GM21367 (cell line): ENCODE data around the gene ANTXR2.

Experiments used
- ATAC-seq: cut with Tn5 transposase; IDR thresholded peaks from one replicate; pipeline ENCODE4 v1.9.1; 2021; ENCODE audit not compliant: unreplicated experiment

The ANTXR2 gene

GRCh38 chr4:79877511-79877910 lies 195.5 kb downstream of the ANTXR2 start:
- ATAC-seq = no peak

GRCh38 chr4:79875344-79875899 lies 197.6 kb downstream of the ANTXR2 start:
- ATAC-seq = no peak

DNA sequence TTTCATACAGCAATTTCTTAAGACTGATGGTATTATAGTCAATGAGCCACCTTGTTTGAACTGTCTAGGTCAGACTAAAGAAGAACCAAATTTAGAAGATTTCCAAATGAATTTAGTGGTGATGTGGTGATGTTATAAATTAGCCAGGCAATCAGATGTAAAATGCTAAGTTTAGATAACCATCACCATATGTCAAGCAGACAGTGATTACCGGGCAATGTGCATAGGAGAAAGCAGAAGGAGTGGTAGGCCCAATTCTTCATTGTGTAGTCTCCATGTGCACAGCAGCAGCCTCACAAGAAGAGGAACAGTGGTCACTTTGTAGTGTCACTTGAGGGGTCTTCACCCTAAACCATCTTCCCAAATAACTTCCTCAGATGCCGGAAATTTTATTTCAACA lies 198.8 kb downstream of the ANTXR2 start:
- ATAC-seq = no peak

DNA sequence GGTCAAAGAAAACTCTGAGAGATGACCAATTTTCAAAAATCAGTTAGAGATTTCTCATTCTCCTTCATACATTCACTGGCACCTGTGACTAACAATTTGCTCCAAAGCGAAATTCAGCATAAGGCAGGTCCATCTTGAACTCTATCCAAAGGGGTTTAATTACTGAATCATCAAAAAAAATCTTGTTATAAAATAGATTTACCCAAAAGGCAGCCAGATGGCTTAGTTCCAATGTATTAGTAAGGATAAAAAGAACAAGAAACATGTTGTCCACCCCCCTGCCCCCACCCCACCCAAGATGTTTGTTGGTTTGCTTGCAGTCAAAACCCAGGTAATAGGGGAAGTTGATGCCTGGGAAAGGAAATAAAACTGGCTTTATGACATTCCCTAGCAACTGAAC lies 200.3 kb downstream of the ANTXR2 start:
- ATAC-seq = no peak

- no peak for ATAC-seq
Observed at GRCh38 chr4:79871961-79872360, 201.1 kb downstream of the ANTXR2 start.

DNA sequence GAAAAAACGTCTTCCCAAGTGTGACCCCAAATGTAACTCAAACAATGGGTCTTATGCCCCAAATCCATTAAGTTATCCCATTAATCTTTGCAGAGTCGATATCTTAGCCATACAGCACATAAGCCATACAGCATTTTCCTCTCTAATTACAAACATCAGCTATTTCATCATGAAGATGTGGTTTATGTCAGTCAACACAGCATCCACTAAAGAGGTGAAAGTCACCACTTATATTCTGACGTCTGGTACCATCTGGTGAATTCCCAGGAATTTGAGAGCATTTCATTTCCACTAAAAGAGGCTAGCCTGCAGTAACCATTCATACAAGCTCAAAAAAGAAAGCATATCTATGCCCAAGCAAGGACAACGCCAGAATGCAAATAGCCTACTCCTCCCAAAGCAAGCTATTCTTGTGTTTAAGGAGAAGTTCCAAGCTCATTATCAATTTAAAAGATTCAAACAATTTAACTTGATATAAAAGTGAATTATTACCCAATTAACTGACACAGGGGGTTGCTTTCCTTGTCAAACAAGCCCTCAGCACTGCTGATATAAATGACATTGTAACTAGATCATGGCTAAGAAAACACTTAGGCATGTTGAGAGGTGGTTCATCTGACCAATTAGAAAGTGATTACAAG lies 203.3 kb downstream of the ANTXR2 start:
- no peak for ATAC-seq

DNA sequence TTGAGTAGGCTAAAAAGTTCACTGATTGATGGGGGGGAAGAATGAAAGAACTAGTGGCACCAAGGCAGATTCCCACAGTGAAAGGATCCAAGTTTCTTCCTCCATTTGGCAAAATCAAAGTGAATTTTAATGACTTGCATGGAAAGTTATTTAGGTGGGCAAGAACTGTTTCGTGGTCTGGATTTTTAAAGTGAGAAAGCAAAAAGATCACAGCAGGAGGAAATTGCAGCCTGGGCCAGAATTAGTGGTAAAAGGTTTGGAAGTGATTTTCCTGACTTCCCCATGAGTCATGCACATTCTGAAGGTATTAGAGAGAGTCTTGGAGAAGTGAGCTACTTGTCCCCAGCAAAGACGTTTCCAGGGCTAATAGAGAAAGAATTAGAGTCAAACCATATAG lies 207.8 kb downstream of the ANTXR2 start:
- ATAC-seq = no peak

DNA sequence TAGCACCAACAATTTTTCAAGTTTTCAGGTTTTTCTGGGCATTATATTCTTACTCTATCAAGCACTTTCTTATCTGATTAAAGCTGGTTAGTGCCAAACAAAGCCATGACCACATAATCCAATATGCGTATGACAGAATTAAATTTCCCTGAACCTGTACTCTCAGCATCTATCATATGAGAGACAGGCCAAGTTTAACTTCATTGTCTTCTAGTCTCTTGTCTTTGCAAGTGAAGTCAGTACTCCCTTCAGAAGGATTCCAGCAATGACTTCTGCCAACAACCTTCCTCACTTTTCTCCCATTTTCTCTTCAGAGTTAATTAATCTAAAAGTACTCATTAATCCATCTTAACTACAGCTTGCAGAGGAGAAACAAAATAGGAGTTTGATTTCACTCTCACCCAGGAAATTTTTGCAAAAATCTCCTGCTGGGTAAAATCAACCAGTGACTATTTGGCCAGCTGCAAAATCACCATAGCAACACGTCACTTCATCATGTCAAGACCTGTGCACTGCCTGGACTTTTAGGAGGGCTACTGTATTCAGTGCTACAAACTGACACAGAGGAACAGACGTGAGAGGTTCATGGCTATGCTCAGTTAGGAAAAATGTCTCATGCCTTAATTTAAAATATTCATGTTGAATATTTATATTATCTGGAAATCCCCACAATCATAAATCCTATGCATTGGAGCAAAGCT lies 208.4 kb downstream of the ANTXR2 start:
- no peak for ATAC-seq

- no peak for ATAC-seq
Observed at GRCh38 chr4:79863333-79863732, 209.7 kb downstream of the ANTXR2 start.

DNA sequence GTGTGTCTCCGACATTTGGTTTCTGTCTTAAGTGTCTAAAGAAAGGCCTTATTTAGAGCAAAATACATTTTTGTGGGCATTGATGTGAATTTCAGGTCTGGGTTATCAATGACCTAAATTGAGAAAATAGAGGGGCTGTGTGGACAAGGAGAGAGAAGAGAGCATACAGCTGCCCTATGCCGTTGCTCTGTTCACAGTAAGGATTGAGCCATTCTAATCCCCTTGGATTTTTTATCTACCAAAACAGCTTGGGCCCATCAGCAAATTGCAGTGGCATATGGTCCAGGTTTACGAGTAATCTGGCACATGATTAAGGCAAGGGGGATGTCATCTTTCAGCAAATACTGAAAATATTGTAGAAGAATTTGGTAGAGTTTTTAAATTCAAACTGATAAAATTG lies 210.2 kb downstream of the ANTXR2 start:
- no peak for ATAC-seq

DNA sequence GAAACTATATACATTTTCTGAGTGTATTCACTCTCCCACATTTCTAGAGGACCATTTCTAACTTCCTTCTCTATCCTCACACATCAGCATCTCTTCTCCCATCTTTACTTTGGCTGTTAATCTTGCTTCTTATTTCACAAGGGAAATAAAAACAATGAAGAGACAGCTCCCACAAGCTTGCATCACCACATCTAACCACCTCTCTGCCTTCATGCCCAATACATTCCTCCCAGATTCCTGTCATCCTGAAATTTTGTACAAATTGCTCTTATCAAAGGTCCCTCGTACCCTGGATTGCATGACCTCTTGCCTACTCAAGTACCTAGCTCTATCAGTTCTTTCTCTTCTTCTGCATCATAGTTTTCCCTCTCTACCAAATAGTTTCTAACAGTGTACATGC lies 215.2 kb downstream of the ANTXR2 start:
- no peak for ATAC-seq

DNA sequence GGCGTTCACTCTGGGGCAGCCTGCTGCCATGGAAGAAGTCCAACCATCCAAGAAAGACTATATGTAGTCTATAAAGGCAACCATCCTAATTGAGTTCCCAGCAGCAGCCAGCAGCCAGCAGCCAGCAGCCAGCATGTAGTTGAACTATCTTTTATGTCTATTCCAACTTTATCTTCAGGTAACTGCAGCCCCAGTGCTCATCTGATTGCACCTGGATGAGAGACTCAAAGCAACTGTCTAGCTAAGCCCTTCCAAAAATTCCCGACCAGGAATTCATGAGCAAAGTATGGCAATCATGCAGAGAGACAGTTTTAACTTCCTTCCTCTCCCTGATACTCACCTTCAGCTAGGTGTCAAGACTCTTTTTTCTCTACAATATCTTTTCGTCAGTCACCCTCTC lies 216.8 kb downstream of the ANTXR2 start:
- ATAC-seq = no peak

GRCh38 chr4:79854856-79855502 lies 218.1 kb downstream of the ANTXR2 start:
- no peak for ATAC-seq

DNA sequence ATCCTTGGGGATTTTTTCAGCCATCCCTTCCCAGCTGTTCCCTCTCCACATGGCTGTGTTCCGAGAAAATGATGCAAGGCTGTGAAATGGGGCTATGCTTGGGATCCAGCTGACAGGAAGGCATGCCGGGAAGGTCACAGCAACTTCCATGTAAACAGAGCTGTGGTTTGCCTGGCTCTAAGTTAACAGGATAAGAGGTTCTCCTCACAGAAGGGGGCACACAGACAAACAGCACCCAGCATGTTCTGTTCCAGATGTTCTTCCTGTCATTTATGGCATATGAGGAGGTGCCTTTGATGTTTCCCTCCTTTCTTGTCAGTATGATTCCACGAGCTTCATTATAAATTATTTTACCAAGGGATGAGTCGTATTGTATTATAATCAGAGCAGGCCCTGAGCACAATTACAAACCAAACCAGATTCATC lies 220.7 kb downstream of the ANTXR2 start:
- ATAC-seq = no peak

DNA sequence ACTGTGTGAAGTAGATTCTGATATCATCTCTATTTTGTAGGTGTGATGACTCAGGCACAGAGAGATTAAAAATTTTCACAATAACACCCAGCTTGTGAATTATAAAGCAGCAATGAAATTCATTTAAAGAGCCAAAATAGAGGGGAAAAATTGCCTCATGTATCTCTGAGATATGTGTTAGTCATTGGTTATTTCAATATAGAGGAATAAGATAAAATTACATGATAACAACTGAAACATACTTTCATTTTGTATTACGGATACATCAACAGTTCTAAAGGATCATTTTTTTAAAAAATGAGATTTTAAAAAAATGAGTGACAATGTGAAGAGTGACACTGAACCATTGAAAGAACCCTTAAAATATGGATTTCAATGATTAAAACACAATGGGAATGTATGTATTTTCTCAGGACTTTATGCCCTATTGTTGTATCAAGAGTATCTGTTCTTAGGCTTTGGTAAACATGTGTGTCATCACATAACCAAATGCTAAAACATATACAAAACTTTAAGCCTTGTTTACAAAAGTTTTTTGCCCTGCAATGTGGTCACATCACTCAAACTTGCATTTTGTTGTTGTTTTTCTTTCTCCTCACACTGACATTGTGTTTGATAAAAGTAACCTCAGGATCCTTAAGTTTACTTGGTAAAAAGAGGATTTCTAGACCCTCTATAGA lies 221.3 kb downstream of the ANTXR2 start:
- ATAC-seq = no peak
